ENCODE results near the gene SMIM44.

Gene SMIM44

GRCh38 chr19:3468211-3468610 is 15.0 kb downstream of the SMIM44 start:
- DNase-seq (ENCODE audit: low read depth): no peak
- H3K4me3 ChIP-seq (ENCODE audit: low read depth, low read length): no peak overlapping the region
- no peak for TF ChIP-seq CTCF (IDR thresholded peaks at IDR 0.05; ENCODE audit: control insufficient read depth, extremely low read depth, insufficient read depth)

- no peak overlapping the region for H3K4me3 ChIP-seq (ENCODE audit: low read depth, low read length)
- TF ChIP-seq CTCF (IDR thresholded peaks at IDR 0.05; ENCODE audit: control insufficient read depth, extremely low read depth, insufficient read depth): no peak
- no peak for DNase-seq (ENCODE audit: low read depth)
These were observed 15.6 kb downstream of the SMIM44 start for GRCh38 chr19:3467437-3468198.

- H3K4me3 ChIP-seq (ENCODE audit: low read depth, low read length): no peak overlapping the region
- no peak for TF ChIP-seq CTCF (IDR thresholded peaks at IDR 0.05; ENCODE audit: control insufficient read depth, extremely low read depth, insufficient read depth)
- no peak for DNase-seq (ENCODE audit: low read depth)
These were observed 16.6 kb downstream of the SMIM44 start for GRCh38 chr19:3466635-3467034.

GRCh38 chr19:3465552-3465951 is 17.7 kb downstream of the SMIM44 start:
- no peak for DNase-seq (ENCODE audit: low read depth)
- no peak for TF ChIP-seq CTCF (IDR thresholded peaks at IDR 0.05; ENCODE audit: control insufficient read depth, extremely low read depth, insufficient read depth)

GRCh38 chr19:3464587-3465235 is 18.5 kb downstream of the SMIM44 start:
- TF ChIP-seq CTCF (IDR thresholded peaks at IDR 0.05; ENCODE audit: control insufficient read depth, extremely low read depth, insufficient read depth): no peak
- DNase-seq (ENCODE audit: low read depth): no peak
- H3K4me3 ChIP-seq (ENCODE audit: low read depth, low read length): no peak overlapping the region

More at GRCh38 chr19:3465552-3465951, 17.7 kb downstream of the SMIM44 start:
- H3K4me3 ChIP-seq (ENCODE audit: low read depth, low read length): no peak overlapping the region

- no peak for DNase-seq (ENCODE audit: low read depth)
- TF ChIP-seq CTCF (IDR thresholded peaks at IDR 0.05; ENCODE audit: control insufficient read depth, extremely low read depth, insufficient read depth): no peak
- H3K4me3 ChIP-seq (ENCODE audit: low read depth, low read length): no peak overlapping the region
These were observed 19.3 kb downstream of the SMIM44 start for GRCh38 chr19:3463714-3464586.
